HepG2 (cell line): ENCODE measurements around the gene MSMO1. TPM values are rescaled to one million over a fixed set of nuclear protein-coding genes. Genes with fewer than 3 reads are reported as not detected.
A peak's percentile ranks its signal among the peaks of the same experiment; 100 is the strongest.

Experiments
- CBFB ChIP-seq: sonication (generic); formaldehyde crosslinking; IDR thresholded peaks from 2 replicates; pipeline ENCODE4 v1.4.0; 2020; ENCODE audit warnings: missing genetic modification reagents
- CENPT ChIP-seq: sonication (generic); formaldehyde crosslinking; IDR thresholded peaks from 2 replicates; pipeline ENCODE4 v1.8.0; 2022; ENCODE audit warnings: low read depth, mild to moderate bottlenecking, moderate library complexity, missing genetic modification reagents
- FOXJ3 ChIP-seq: sonication (generic); formaldehyde crosslinking; IDR thresholded peaks from 2 replicates; pipeline ENCODE4 v1.4.0; 2020; ENCODE audit warnings: missing genetic modification reagents, mild to moderate bottlenecking, borderline replicate concordance
- GLMP ChIP-seq: sonication (generic); formaldehyde crosslinking; IDR thresholded peaks from 2 replicates; pipeline ENCODE4 v1.9.0; 2021; ENCODE audit warnings: missing genetic modification reagents, mild to moderate bottlenecking, borderline replicate concordance
- MTA3 ChIP-seq: sonication (generic); formaldehyde crosslinking; IDR thresholded peaks from 2 replicates; pipeline ENCODE4 v1.4.0; 2020; ENCODE audit warnings: missing genetic modification reagents
- MXI1 ChIP-seq: IDR thresholded peaks from 3 replicates; pipeline ENCODE4 v1.6.1; 2012; ENCODE audit warnings: low read depth, low read length, inconsistent platforms, borderline replicate concordance
- NRL ChIP-seq: sonication (generic); formaldehyde crosslinking; IDR thresholded peaks from 2 replicates; pipeline ENCODE4 v1.5.0; 2020; ENCODE audit warnings: missing genetic modification reagents, mild to moderate bottlenecking, moderate library complexity, borderline replicate concordance
- PCBP2 ChIP-seq: fragments of 200-400 bp; formaldehyde crosslinking; optimal IDR thresholded peaks from 2 replicates; pipeline ENCODE3; 2018; ENCODE audit warnings: low read length, low read depth; ENCODE audit not compliant: poor library complexity, severe bottlenecking
- PHF20 ChIP-seq: sonication (generic); formaldehyde crosslinking; IDR thresholded peaks from 2 replicates; pipeline ENCODE4 v1.5.0; 2020; ENCODE audit warnings: mild to moderate bottlenecking, missing genetic modification reagents
- PHF21A ChIP-seq: sonication (generic); formaldehyde crosslinking; IDR thresholded peaks from 2 replicates; pipeline ENCODE4 v1.5.0; 2020; ENCODE audit warnings: mild to moderate bottlenecking, missing genetic modification reagents
- POGZ ChIP-seq: sonication (generic); formaldehyde crosslinking; IDR thresholded peaks from 2 replicates; pipeline ENCODE4 v1.4.0; 2020; ENCODE audit warnings: mild to moderate bottlenecking, missing genetic modification reagents
- PTBP1 ChIP-seq: fragments of 200-400 bp; formaldehyde crosslinking; IDR thresholded peaks from 2 replicates; pipeline ENCODE4 v1.6.1; 2018; ENCODE audit warnings: low read length, low read depth; ENCODE audit not compliant: poor library complexity, severe bottlenecking
- RNF2 ChIP-seq: fragments of 450-650 bp; conservative IDR thresholded peaks from 2 replicates; pipeline ENCODE4 v1.6.1; 2016; ENCODE audit warnings: low read depth
- SETDB1 ChIP-seq: sonication (generic); formaldehyde crosslinking; IDR thresholded peaks from 2 replicates; pipeline ENCODE4 v1.5.1; 2020; ENCODE audit warnings: missing genetic modification reagents, mild to moderate bottlenecking, borderline replicate concordance
- TAF15 ChIP-seq: fragments of 200-400 bp; formaldehyde crosslinking; IDR thresholded peaks from one replicate; pipeline ENCODE4 v1.6.1; 2018; ENCODE audit warnings: mild to moderate bottlenecking, low read depth, low read length; ENCODE audit not compliant: poor library complexity, severe bottlenecking
- TCF7 ChIP-seq: sonication (generic); IDR thresholded peaks from 2 replicates; pipeline ENCODE4 v1.6.1; 2016; ENCODE audit warnings: antibody characterized with exemption, low read depth
- WIZ ChIP-seq: sonication (generic); formaldehyde crosslinking; IDR thresholded peaks from 2 replicates; pipeline ENCODE4 v1.5.1; 2020; ENCODE audit warnings: mild to moderate bottlenecking, missing genetic modification reagents
- ZFP62 ChIP-seq: sonication (generic); formaldehyde crosslinking; IDR thresholded peaks from 2 replicates; pipeline ENCODE4 v1.4.0; 2020; ENCODE audit warnings: missing genetic modification reagents
- ZNF143 ChIP-seq: sonication (generic); formaldehyde crosslinking; IDR thresholded peaks from 2 replicates; pipeline ENCODE4 v1.4.0; 2020; ENCODE audit warnings: missing genetic modification reagents
- ZNF280B ChIP-seq: sonication (generic); formaldehyde crosslinking; IDR thresholded peaks from 2 replicates; pipeline ENCODE4 v1.5.0; 2020; ENCODE audit warnings: missing genetic modification reagents, mild to moderate bottlenecking, borderline replicate concordance
- ZNF7 ChIP-seq: IDR thresholded peaks from 2 replicates; pipeline ENCODE4 v1.6.1; 2016; ENCODE audit warnings: missing biosample characterization, missing genetic modification reagents
- ZNF703 ChIP-seq: sonication (generic); formaldehyde crosslinking; IDR thresholded peaks from 2 replicates; pipeline ENCODE4 v1.5.1; 2020; ENCODE audit warnings: missing genetic modification reagents, mild to moderate bottlenecking, moderate library complexity, borderline replicate concordance
- polyA plus RNA-seq, 8 experiments: library from polyadenylated mRNA; depleted of rRNA in 3 of 8; stranded (reverse) in 7 of 8; unstranded in 1 of 8; fragments of >200 nt; fragmentation: Illumina TruSeq in 4 of 8; extraction: Trizol in 4 of 8; gene quantifications; 2 replicates each; pipeline versions ENCODE4 v1.2.1 to v1.2.3, GENCODE V29; 2011 to 2016; ENCODE audit warnings: low read depth in 4 of 8, missing spikeins in 1 of 8, mixed read lengths in 1 of 8; ENCODE audit not compliant: insufficient read depth in 1 of 8
- total RNA-seq, 5 experiments: library from RNA; depleted of rRNA; stranded (reverse); fragments of >200 nt; fragmentation: Illumina TruSeq; extraction: Trizol; gene quantifications; 2 replicates each; pipeline ENCODE4 v1.2.3, GENCODE V29; 2016; ENCODE audit warnings: low read depth in 1 of 5
- TF ChIP-seq, protein P1 (sequence below): sonication (generic); formaldehyde crosslinking; IDR thresholded peaks from 2 replicates; pipeline ENCODE4 v1.5.0; 2020; ENCODE audit warnings: mild to moderate bottlenecking, missing genetic modification reagents
- TF ChIP-seq, protein P2 (sequence below): sonication (generic); formaldehyde crosslinking; IDR thresholded peaks from 2 replicates; pipeline ENCODE4 v1.5.0; 2020; ENCODE audit warnings: missing genetic modification reagents

MSMO1 gene
- total and polyA plus RNA-seq, 2 of the 13 experiments (the other 11 are each of a cell fraction or from before 2014, with no cell fraction given), result 98.1 to 216 TPM

GRCh38 chr4:165378745-165379677 lies 51.5 kb downstream of the MSMO1 start, which contains the start of gene CPE (continued):
- TF ChIP-seq ZNF7 (CRISPR knock-in tag) (no peak), FOXJ3 (CRISPR knock-in tag) (peak; percentile 62; the same call in 1 of the 2 replicates), NRL (CRISPR knock-in tag) (no peak; the same call in none of the 2 replicates), CENPT (CRISPR knock-in tag) (no peak), SETDB1 (no peak), PHF21A (CRISPR knock-in tag) (peak; percentile 64; the same call in 1 of the 2 replicates), TCF7 (no peak), MXI1 (0 out of 3 replicates have a peak, but pooled peaks have one; percentile 19), ZNF703 (CRISPR knock-in tag) (no peak), POGZ (peak; percentile 94), PHF20 (CRISPR knock-in tag) (no peak), CBFB (CRISPR knock-in tag) (peak; percentile 60; the same call in 1 of the 2 replicates), RNF2 (no peak), ZNF280B (CRISPR knock-in tag) (no peak; the same call in 1 of the 2 replicates), ZNF143 (0 out of 2 replicates have a peak, but pooled peaks have one; percentile 23), WIZ (CRISPR knock-in tag) (no peak), TAF15 (no peak), GLMP (no peak), MTA3 (no peak), PCBP2 (no peak), ZFP62 (CRISPR knock-in tag) (no peak), PTBP1 (peak; percentile 71)
- TF ChIP-seq, protein P1, sequence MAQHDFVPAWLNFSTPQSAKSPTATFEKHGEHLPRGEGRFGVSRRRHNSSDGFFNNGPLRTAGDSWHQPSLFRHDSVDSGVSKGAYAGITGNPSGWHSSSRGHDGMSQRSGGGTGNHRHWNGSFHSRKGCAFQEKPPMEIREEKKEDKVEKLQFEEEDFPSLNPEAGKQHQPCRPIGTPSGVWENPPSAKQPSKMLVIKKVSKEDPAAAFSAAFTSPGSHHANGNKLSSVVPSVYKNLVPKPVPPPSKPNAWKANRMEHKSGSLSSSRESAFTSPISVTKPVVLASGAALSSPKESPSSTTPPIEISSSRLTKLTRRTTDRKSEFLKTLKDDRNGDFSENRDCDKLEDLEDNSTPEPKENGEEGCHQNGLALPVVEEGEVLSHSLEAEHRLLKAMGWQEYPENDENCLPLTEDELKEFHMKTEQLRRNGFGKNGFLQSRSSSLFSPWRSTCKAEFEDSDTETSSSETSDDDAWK, result no peak
- TF ChIP-seq, protein P2, sequence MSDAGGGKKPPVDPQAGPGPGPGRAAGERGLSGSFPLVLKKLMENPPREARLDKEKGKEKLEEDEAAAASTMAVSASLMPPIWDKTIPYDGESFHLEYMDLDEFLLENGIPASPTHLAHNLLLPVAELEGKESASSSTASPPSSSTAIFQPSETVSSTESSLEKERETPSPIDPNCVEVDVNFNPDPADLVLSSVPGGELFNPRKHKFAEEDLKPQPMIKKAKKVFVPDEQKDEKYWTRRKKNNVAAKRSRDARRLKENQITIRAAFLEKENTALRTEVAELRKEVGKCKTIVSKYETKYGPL (CRISPR knock-in tag), result no peak
